Esophagus squamous epithelium (tissue), 4 donors: ENCODE measurements around the gene CCL2.

Experiments used
- CTCF ChIP-seq, 6 experiments: fragments of 450-650 bp in 4 of 6; fragments of 200-600 bp in 2 of 6; sonication (generic) in 2 of 6; IDR thresholded peaks; one replicate each; pipeline ENCODE4 v1.5.1; 2016 to 2019; ENCODE audit warnings: antibody characterized with exemption in 6 of 6, mild to moderate bottlenecking in 4 of 6, moderate library complexity in 4 of 6
- POLR2A ChIP-seq, 4 donors: fragments of 450-650 bp; IDR thresholded peaks; one replicate each; pipeline ENCODE4 v1.6.1; 2017; ENCODE audit warnings: antibody characterized with exemption in 4 of 4, mild to moderate bottlenecking in 4 of 4, moderate library complexity in 3 of 4

DNA sequence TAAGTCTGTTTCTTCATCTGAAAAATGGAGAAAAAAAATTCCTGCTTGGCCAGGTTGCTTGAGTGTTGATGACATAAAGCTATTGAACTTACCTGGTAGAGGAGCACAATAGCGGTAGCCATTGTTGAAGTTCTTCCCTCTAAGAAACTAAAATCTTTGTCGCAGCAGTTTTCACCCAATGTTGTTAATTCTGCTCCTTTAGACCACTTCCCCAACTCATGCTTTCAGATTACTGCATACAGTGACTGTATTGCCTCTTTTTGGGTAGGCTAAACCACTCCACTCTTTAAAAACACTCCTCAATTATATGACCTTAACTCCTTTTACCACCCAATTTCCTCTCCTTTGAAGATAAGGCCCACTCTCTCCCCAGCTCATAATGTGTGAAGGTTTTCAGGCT lies 35.7 kb upstream of the CCL2 start:
- TF ChIP-seq POLR2A (IDR thresholded peaks at IDR 0.05) (no peak), CTCF (IDR thresholded peaks at IDR 0.05) (no peak)
